Ovary (tissue), 1 donor: ENCODE results near the gene BIN1.

Experiments used
- EP300 ChIP-seq: sonication (generic); formaldehyde crosslinking; IDR thresholded peaks from one replicate; pipeline ENCODE4 v1.6.1; 2017; ENCODE audit warnings: antibody characterized with exemption
- POLR2A ChIP-seq: fragments of 450-650 bp; IDR thresholded peaks from one replicate; pipeline ENCODE4 v1.6.1; 2017; ENCODE audit warnings: antibody characterized with exemption, mild to moderate bottlenecking, moderate library complexity

GRCh38 chr2:127137225-127137624, 30.3 kb upstream of the BIN1 start:
- TF ChIP-seq EP300 (no peak), POLR2A (no peak)
